MM.1S (cell line): ENCODE measurements around the gene CFAP74.

ENCODE experiments used
- DNase-seq: peaks from one replicate; pipeline ENCODE4 v3.0.0-alpha.2; 2015
- H2AFZ ChIP-seq: fragments of 300-600 bp; sonication (generic); 2 replicates; pipeline ENCODE4 v1.6.0; 2016; ENCODE audit warnings: antibody characterized with exemption, low read length
- H3F3A ChIP-seq: fragments of 300-600 bp; sonication (generic); 2 replicates; pipeline ENCODE4 v1.6.1; 2016; ENCODE audit warnings: mild to moderate bottlenecking, antibody characterized with exemption, low read length, moderate library complexity, mixed read lengths; ENCODE audit not compliant: insufficient read depth
- H3K27ac ChIP-seq: fragments of 300-600 bp; sonication (generic); 2 replicates; pipeline ENCODE4 v1.5.1; 2016; ENCODE audit warnings: mild to moderate bottlenecking, low read length
- H3K27me3 ChIP-seq: fragments of 300-600 bp; sonication (generic); replicated peaks from 2 replicates; pipeline ENCODE4 v1.6.0; 2016; ENCODE audit warnings: low read length; ENCODE audit not compliant: insufficient read depth
- H3K36me3 ChIP-seq: fragments of 300-600 bp; sonication (generic); replicated peaks from 2 replicates; pipeline ENCODE4 v1.6.1; 2016; ENCODE audit warnings: mild to moderate bottlenecking, low read length, mixed read lengths; ENCODE audit not compliant: insufficient read depth
- H3K4me1 ChIP-seq: fragments of 300-600 bp; sonication (generic); 2 replicates; pipeline ENCODE4 v1.6.1; 2016; ENCODE audit warnings: low read length, mixed read lengths
- H3K4me2 ChIP-seq: fragments of 300-600 bp; sonication (generic); 2 replicates; pipeline ENCODE4 v1.6.0; 2016; ENCODE audit warnings: low read depth, low read length
- H3K4me3 ChIP-seq: fragments of 300-600 bp; sonication (generic); 2 replicates; pipeline ENCODE4 v1.5.1; 2016; ENCODE audit warnings: low read length, mixed read lengths
- H3K79me2 ChIP-seq: fragments of 300-600 bp; sonication (generic); 2 replicates; pipeline ENCODE4 v1.6.1; 2016; ENCODE audit warnings: mixed run types, low read length, mixed read lengths
- H3K9ac ChIP-seq: fragments of 300-600 bp; sonication (generic); 2 replicates; pipeline ENCODE4 v1.6.1; 2016; ENCODE audit warnings: low read length, mixed read lengths
- H3K9me2 ChIP-seq: fragments of 300-600 bp; sonication (generic); replicated peaks from 2 replicates; pipeline ENCODE4 v1.6.1; 2016; ENCODE audit warnings: mild to moderate bottlenecking, low read length, mixed read lengths; ENCODE audit not compliant: insufficient read depth
- H3K9me3 ChIP-seq: fragments of 300-600 bp; sonication (generic); replicated peaks from 2 replicates; pipeline ENCODE4 v1.6.1; 2016; ENCODE audit warnings: mild to moderate bottlenecking, low read length, mixed read lengths; ENCODE audit not compliant: insufficient read depth
- H4K20me1 ChIP-seq: fragments of 300-600 bp; sonication (generic); 2 replicates; pipeline ENCODE4 v1.6.1; 2016; ENCODE audit warnings: mild to moderate bottlenecking, low read length, moderate library complexity, mixed read lengths; ENCODE audit not compliant: insufficient read depth
- EZH2 ChIP-seq: fragments of 300-600 bp; sonication (generic); optimal IDR thresholded peaks from 2 replicates; pipeline ENCODE3; 2017; ENCODE audit warnings: low read depth, mild to moderate bottlenecking, antibody characterized with exemption, low read length, mixed read lengths
- EZH2phosphoT487 ChIP-seq: fragments of 300-600 bp; sonication (generic); IDR thresholded peaks from 2 replicates; pipeline ENCODE4 v1.6.1; 2018; ENCODE audit warnings: antibody characterized with exemption, low read length
- TF ChIP-seq, protein P1 (sequence below): fragments of 300-600 bp; sonication (generic); IDR thresholded peaks from 2 replicates; pipeline ENCODE4 v1.5.1; 2016; ENCODE audit warnings: antibody characterized with exemption, low read length, mixed read lengths

Gene CFAP74

DNA sequence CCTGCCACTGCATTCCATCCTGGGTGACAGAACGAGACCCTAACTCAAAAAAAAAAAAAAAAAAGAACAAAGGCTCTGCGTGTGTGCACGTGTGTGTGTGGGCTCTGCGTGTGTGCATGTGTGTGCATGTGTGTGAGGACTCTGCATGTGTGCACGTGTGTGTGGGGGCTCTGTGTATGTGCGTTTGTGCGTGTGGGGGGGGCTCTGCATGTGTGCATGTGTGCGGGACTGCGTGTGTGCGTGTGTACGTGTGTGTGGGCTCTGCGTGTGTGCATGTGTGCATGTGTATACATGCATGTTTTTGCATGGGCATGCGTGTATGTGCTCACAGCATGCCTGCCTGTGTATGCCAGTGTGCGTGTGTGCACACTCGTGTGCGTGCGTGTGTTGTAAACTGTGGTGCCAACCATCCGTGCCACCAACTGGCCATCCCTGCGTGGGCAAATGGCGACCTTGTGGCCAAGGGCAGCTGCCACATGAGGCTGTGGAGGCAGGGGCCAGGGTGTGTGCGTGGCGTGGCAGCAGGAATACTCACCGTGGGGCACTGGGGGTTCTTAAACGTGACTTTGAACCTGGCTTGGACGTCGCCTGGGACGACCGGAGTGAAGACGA, 57.7 kb downstream of the CFAP74 start:
- no peaks in the 10 kb centered on the region for H3K9me2 ChIP-seq
- H4K20me1 ChIP-seq = no peaks in the 10 kb centered on the region
- no peaks in the 10 kb centered on the region for H3F3A ChIP-seq
- no peak for DNase-seq
- no peak overlapping the region for H3K4me2 ChIP-seq
- no peaks in the 10 kb centered on the region for H3K9me3 ChIP-seq
- H3K4me1 ChIP-seq = no peaks in the 10 kb centered on the region
- no peaks in the 10 kb centered on the region for H3K79me2 ChIP-seq
- H3K27ac ChIP-seq = no peak overlapping the region
- H3K4me3 ChIP-seq = no peak overlapping the region
- H3K9ac ChIP-seq = no peak overlapping the region
- no peak overlapping the region for H2AFZ ChIP-seq
- no peaks in the 10 kb centered on the region for H3K36me3 ChIP-seq
- TF ChIP-seq EZH2 = no peak
- TF ChIP-seq, protein P1, sequence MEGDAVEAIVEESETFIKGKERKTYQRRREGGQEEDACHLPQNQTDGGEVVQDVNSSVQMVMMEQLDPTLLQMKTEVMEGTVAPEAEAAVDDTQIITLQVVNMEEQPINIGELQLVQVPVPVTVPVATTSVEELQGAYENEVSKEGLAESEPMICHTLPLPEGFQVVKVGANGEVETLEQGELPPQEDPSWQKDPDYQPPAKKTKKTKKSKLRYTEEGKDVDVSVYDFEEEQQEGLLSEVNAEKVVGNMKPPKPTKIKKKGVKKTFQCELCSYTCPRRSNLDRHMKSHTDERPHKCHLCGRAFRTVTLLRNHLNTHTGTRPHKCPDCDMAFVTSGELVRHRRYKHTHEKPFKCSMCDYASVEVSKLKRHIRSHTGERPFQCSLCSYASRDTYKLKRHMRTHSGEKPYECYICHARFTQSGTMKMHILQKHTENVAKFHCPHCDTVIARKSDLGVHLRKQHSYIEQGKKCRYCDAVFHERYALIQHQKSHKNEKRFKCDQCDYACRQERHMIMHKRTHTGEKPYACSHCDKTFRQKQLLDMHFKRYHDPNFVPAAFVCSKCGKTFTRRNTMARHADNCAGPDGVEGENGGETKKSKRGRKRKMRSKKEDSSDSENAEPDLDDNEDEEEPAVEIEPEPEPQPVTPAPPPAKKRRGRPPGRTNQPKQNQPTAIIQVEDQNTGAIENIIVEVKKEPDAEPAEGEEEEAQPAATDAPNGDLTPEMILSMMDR = no peak
- no peak for TF ChIP-seq EZH2phosphoT487
- peaks cover 91% of the 10 kb centered on the region for H3K27me3 ChIP-seq

DNA sequence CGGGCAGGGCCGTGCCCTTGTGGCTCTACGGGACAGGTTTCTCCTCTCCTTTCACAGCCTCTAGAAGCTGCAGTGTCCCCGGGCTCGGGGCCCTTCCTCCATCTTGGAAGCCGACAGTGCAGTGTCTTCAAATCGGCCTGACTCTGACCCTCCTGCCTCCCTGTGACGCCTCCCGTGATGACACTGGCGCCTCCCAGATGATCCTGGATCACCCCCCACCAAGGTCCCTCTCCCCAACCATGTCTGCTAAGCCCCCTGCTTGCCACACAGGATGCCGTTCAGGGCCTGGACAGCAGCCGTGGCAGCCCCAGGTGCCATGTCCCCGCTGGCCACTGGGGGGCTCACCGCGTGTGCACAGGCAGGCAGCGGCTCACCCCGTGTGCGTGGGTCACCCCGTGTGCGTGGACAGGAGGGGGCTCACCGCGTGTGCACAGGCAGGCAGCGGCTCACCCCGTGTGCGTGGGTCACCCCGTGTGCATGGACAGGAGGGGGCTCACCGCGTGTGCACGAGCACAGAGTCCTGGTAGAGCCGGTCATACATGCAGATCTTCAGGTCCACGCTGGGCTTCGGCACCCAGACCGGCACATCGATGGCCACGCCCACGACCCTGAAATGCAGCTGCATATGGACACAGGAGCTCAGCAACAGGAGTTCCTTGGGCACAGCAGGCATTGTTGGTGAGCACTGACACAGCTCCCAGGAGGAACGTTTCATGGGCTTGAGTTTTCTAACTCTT, 59.6 kb downstream of the CFAP74 start:
- H3K4me2 ChIP-seq = peak overlapping the region; percentile 4; the same call in 1 of the 2 replicates
- no peaks in the 10 kb centered on the region for H3K79me2 ChIP-seq
- no peak overlapping the region for H3K27ac ChIP-seq
- H4K20me1 ChIP-seq = no peaks in the 10 kb centered on the region
- H3K9ac ChIP-seq = no peak overlapping the region
- H2AFZ ChIP-seq = no peak overlapping the region
- no peak for TF ChIP-seq EZH2
- TF ChIP-seq, protein P1 = peak; percentile 84
- H3K27me3 ChIP-seq = peaks cover 90% of the 10 kb centered on the region
- peak; percentile 21 for DNase-seq
- H3F3A ChIP-seq = no peaks in the 10 kb centered on the region
- no peaks in the 10 kb centered on the region for H3K9me2 ChIP-seq
- H3K9me3 ChIP-seq = no peaks in the 10 kb centered on the region
- H3K4me3 ChIP-seq = no peak overlapping the region
- H3K4me1 ChIP-seq = no peaks in the 10 kb centered on the region
- no peaks in the 10 kb centered on the region for H3K36me3 ChIP-seq

DNA sequence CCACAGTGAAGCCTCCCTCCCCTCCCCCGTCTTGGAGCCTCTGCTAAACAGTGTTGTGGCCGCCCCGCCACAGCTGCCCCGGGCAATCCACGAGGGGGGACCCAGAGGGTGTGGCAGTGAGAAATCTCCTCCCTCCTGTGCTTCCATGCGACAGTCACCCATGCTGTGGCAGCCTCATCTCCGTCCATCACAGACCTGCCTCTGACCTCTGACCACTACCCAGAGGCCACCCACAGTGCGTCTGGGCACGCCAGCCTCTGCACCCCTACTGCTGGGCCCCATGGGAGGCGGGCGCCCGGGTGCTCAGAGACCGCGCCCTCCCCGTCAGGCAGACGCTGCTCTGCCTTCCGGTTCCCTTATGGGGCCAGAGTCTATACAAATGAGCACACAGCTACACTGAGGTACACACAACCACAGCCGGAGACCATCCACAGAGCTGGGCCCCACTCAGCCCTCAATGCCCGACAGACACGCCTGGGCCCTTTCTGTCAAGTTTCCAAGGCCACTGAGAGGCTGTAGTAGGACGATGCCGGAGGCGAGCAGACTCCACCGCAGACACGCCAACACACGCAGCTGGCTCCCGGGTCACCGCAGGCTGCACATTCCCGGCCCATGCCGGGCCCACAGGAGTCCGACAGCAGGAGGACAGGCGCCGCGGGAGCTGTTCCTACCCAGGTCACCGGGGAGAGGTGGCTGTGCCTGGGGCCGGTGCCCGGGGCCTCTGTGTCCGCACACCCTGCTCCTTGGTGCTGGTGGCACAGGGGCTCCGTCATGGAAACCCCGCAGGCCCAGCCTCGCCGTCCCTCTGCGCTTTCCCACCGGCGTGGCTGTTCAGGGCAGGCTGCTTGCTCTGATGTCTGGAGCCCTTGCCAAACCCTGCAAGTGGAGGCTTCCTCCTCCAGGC, 60.6 kb downstream of the CFAP74 start:
- no peaks in the 10 kb centered on the region for H3K36me3 ChIP-seq
- H3K9me2 ChIP-seq = no peaks in the 10 kb centered on the region
- H2AFZ ChIP-seq = peak overlapping the region; percentile 26; the same call in 1 of the 2 replicates
- no peaks in the 10 kb centered on the region for H3K9me3 ChIP-seq
- no peaks in the 10 kb centered on the region for H3K79me2 ChIP-seq
- no peaks in the 10 kb centered on the region for H3K4me1 ChIP-seq
- no peaks in the 10 kb centered on the region for H4K20me1 ChIP-seq
- peaks cover 94% of the 10 kb centered on the region for H3K27me3 ChIP-seq
- H3K9ac ChIP-seq = no peak overlapping the region
- H3K4me3 ChIP-seq = no peak overlapping the region
- H3F3A ChIP-seq = no peaks in the 10 kb centered on the region
- no peak overlapping the region for H3K27ac ChIP-seq
- no peak for DNase-seq
- no peak for TF ChIP-seq EZH2
- no peak for TF ChIP-seq EZH2phosphoT487
- TF ChIP-seq, protein P1 = no peak
- H3K4me2 ChIP-seq = peak overlapping the region; percentile 55
